ENCODE measurements around the gene SLC30A7.
A peak's percentile ranks its signal among the peaks of the same experiment; 100 is the strongest.
"Not testable (repeated sequence)": the region's sequence is repeated elsewhere in the genome, so short reads cannot be mapped to it uniquely, and the experiment has no call there.

Gene SLC30A7

DNA sequence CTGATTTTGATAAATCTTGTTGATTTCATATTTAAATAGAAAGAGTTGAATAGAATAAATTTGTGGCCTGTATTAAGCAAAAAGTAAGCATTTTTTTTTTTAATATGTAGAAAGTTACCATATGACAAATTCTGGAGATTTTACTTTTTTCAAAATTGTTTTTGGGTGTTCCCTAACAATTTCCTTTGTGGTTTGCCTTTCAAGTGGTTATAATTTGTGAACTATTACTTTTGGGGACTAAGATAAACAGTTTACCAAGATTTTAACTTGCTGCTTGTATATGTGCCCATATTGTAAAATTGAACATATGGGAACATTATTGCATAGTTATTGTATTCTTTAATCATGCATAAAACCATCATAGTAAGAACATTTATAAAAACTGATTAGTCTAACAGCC lies 34.6 kb downstream of the SLC30A7 start:
- Histone ChIP-seq H3K27me3 (ENCODE audit: low read depth) (no peaks in the 10 kb centered on the region), H3K4me3 (no peak overlapping the region), H3K4me1 (no peaks in the 10 kb centered on the region), H3K9me3 (no peaks in the 10 kb centered on the region), H3K36me3 (replicated peaks) (no peaks in the 10 kb centered on the region; the same call in 1 of the 2 replicates)
- no peak for DNase-seq (ENCODE audit: low spot score in 2 of 2)
- in situ Hi-C loops (cut with MboI; ENCODE audit: low sequenced_read_pairs) = no loop called here

DNA sequence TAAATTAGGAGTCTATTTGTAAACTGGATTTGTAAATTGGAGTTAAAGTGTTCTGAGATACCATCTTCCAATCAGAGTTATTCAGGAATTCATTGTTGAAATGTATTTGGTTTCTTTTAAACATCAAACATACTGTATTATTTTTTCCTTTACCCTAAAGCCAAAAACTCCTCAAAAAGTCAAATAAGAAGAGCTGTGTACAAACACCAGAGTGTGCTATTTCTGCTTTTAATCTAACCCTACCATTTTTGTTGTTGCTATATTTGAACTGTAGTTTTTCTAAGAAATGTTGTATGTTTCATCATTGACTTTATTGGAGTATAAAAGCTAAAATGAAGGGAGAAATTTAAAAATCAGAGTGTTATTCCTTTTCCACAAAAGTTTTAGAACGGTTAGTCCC lies 35.8 kb downstream of the SLC30A7 start:
- H3K4me3 ChIP-seq = no peak overlapping the region
- no peaks in the 10 kb centered on the region for H3K27me3 ChIP-seq (ENCODE audit: low read depth)
- H3K4me1 ChIP-seq = no peaks in the 10 kb centered on the region
- no peaks in the 10 kb centered on the region for H3K9me3 ChIP-seq
- in situ Hi-C loops (cut with MboI; ENCODE audit: low sequenced_read_pairs) = no loop called here
- no peaks in the 10 kb centered on the region; the same call in 1 of the 2 replicates for H3K36me3 ChIP-seq (replicated peaks)
- DNase-seq (ENCODE audit: low spot score in 2 of 2) = no peak

DNA sequence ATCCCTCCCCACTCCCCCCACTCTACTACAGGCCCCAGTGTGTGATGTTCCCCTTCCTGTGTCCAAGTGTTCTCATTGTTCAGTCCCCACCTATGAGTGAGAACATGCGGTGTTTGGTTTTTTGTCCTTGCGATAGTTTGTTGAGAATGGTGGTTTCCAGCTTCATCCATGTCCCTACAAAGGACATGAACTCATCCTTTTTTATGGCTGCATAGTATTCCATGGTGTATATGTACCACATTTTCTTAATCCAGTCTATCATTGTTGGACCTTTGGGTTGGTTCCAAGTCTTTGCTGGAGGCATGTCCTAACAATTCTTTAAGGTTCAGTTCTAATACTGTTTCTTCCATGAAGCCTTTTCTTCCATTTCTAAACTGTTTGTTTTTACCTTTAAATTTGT lies 37.7 kb downstream of the SLC30A7 start:
- DNase-seq (ENCODE audit: low spot score in 2 of 2); H3K9me3 ChIP-seq; H3K27me3 ChIP-seq (ENCODE audit: low read depth); H3K4me3 ChIP-seq; H3K36me3 ChIP-seq (replicated peaks); H3K4me1 ChIP-seq; in situ Hi-C loops (cut with MboI; ENCODE audit: low sequenced_read_pairs): not testable (repeated sequence)

- DNase-seq (ENCODE audit: low spot score in 2 of 2) = no peak
- in situ Hi-C loops (cut with MboI; ENCODE audit: low sequenced_read_pairs) = no loop called here
- no peaks in the 10 kb centered on the region for H3K27me3 ChIP-seq (ENCODE audit: low read depth)
- H3K9me3 ChIP-seq = no peaks in the 10 kb centered on the region
- H3K36me3 ChIP-seq (replicated peaks) = no peaks in the 10 kb centered on the region; the same call in none of the 2 replicates
- no peaks in the 10 kb centered on the region for H3K4me1 ChIP-seq
- H3K4me3 ChIP-seq = no peak overlapping the region
Observed at GRCh38 chr1:100936194-100936967, 40.5 kb downstream of the SLC30A7 start.

GRCh38 chr1:100941098-100941527 lies 45.2 kb downstream of the SLC30A7 start:
- Histone ChIP-seq H3K4me1 (no peaks in the 10 kb centered on the region), H3K27me3 (ENCODE audit: low read depth) (no peaks in the 10 kb centered on the region), H3K4me3 (no peak overlapping the region), H3K36me3 (replicated peaks) (no peaks in the 10 kb centered on the region; the same call in 1 of the 2 replicates), H3K9me3 (no peaks in the 10 kb centered on the region)
- in situ Hi-C loops (cut with MboI; ENCODE audit: low sequenced_read_pairs) = no loop called here
- no peak for DNase-seq (ENCODE audit: low spot score in 2 of 2)

GRCh38 chr1:100941580-100942216 lies 45.8 kb downstream of the SLC30A7 start:
- Histone ChIP-seq H3K9me3 (no peaks in the 10 kb centered on the region), H3K4me3 (no peak overlapping the region), H3K27me3 (ENCODE audit: low read depth) (no peaks in the 10 kb centered on the region), H3K36me3 (replicated peaks) (no peaks in the 10 kb centered on the region; the same call in 1 of the 2 replicates), H3K4me1 (no peaks in the 10 kb centered on the region)
- in situ Hi-C loops (cut with MboI; ENCODE audit: low sequenced_read_pairs) = no loop called here
- no peak for DNase-seq (ENCODE audit: low spot score in 2 of 2)

GRCh38 chr1:100942304-100943046 lies 46.6 kb downstream of the SLC30A7 start:
- no peaks in the 10 kb centered on the region for H3K4me1 ChIP-seq
- no peaks in the 10 kb centered on the region for H3K27me3 ChIP-seq (ENCODE audit: low read depth)
- H3K4me3 ChIP-seq = no peak overlapping the region
- in situ Hi-C loops (cut with MboI; ENCODE audit: low sequenced_read_pairs) = no loop called here
- H3K36me3 ChIP-seq (replicated peaks) = no peaks in the 10 kb centered on the region; the same call in 1 of the 2 replicates
- no peak for DNase-seq (ENCODE audit: low spot score in 2 of 2)
- H3K9me3 ChIP-seq = no peaks in the 10 kb centered on the region

DNA sequence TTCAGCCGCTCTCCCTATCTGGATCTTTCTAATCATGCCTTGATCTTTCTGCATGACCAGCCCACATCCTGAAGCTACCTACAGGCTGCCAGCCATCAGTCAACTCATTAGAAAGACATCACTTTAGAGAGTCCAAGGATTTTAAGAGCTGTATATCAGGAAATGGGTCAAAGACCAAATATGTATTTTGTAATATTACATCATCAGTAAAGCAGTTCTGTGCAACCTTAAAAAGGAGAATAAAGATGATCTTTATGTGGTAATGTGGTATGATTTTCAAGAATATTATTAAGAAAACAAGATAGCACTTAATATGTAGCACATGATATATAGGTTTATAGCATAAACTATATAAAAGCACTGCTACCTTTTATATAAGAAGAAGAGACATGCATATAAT lies 47.6 kb downstream of the SLC30A7 start:
- in situ Hi-C loops (cut with MboI; ENCODE audit: low sequenced_read_pairs) = no loop called here
- no peaks in the 10 kb centered on the region; the same call in 1 of the 2 replicates for H3K36me3 ChIP-seq (replicated peaks)

GRCh38 chr1:100946064-100946463 lies 50.2 kb downstream of the SLC30A7 start:
- H3K9me3 ChIP-seq; H3K36me3 ChIP-seq (replicated peaks); DNase-seq (ENCODE audit: low spot score in 2 of 2); H3K4me3 ChIP-seq; H3K27me3 ChIP-seq (ENCODE audit: low read depth); in situ Hi-C loops (cut with MboI; ENCODE audit: low sequenced_read_pairs); H3K4me1 ChIP-seq: not testable (repeated sequence)

More for the DNA sequence above, 47.6 kb downstream of the SLC30A7 start:
- H3K4me3 ChIP-seq = no peak overlapping the region
- no peaks in the 10 kb centered on the region for H3K27me3 ChIP-seq (ENCODE audit: low read depth)
- no peak for DNase-seq (ENCODE audit: low spot score in 2 of 2)
- H3K4me1 ChIP-seq = no peaks in the 10 kb centered on the region
- no peaks in the 10 kb centered on the region for H3K9me3 ChIP-seq

DNA sequence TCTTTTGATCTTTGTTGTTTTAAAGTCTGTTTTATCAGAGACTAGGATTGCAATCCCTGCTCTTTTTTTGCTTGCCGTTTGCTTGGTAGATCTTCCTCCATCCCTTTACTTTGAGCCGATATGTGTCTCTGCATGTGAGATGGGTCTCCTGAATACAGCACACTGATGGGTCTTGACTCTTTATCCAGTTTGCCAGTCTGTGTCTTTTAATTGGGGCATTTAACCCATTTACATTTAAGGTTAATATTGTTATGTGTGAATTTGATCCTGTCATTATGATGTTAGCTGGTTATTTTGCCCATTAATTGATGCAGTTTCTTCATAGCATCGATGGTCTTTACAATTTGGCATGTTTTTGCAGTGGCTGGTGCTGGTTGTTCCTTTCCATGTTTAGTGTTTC lies 51.9 kb downstream of the SLC30A7 start:
- H3K36me3 ChIP-seq (replicated peaks); H3K4me1 ChIP-seq; DNase-seq (ENCODE audit: low spot score in 2 of 2); H3K9me3 ChIP-seq; H3K27me3 ChIP-seq (ENCODE audit: low read depth); H3K4me3 ChIP-seq; in situ Hi-C loops (cut with MboI; ENCODE audit: low sequenced_read_pairs): not testable (repeated sequence)

DNA sequence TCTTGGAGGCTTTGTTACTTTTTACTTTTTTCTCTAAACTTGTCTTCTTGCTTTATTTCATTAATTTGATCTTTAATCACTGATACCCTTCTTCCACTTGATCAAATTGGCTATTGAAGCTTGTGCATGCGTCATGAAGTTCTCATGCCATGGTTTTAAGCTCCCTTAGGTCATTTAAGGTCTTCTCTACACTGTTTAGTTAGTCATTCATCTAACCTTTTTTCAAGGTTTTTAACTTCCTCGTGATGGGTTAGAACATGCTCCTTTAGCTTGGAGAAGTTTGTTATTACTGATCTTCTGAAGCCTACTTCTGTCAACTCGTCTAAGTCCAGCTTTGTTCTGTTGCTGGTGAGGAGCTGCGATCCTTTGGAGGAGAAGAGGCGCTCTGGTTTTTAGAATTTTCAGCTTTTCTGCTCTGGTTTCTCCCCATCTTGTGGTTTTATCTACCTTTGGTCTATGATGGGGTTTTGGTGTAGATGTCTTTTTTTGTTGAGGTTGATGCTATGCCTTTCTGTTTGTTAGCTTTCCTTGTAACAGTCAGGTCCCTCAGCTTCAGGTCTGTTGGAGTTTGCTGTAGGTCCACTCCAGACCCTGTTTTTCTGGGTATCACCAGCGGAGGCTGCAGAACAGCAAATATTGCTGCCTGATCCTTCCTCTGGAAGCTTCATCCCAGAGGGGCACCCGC lies 53.0 kb downstream of the SLC30A7 start:
- H3K9me3 ChIP-seq; DNase-seq (ENCODE audit: low spot score in 2 of 2); in situ Hi-C loops (cut with MboI; ENCODE audit: low sequenced_read_pairs); H3K36me3 ChIP-seq (replicated peaks); H3K27me3 ChIP-seq (ENCODE audit: low read depth); H3K4me3 ChIP-seq: not testable (repeated sequence)
- H3K4me1 ChIP-seq = peaks cover 17% of the 10 kb centered on the region

- H3K4me1 ChIP-seq = peaks cover 22% of the 10 kb centered on the region
- H3K36me3 ChIP-seq (replicated peaks); in situ Hi-C loops (cut with MboI; ENCODE audit: low sequenced_read_pairs); H3K4me3 ChIP-seq; H3K27me3 ChIP-seq (ENCODE audit: low read depth); H3K9me3 ChIP-seq: not testable (repeated sequence)
- peak; percentile 23 to 81 for DNase-seq (ENCODE audit: low spot score in 2 of 2)
Observed at GRCh38 chr1:100949515-100950158, 53.7 kb downstream of the SLC30A7 start.

DNA sequence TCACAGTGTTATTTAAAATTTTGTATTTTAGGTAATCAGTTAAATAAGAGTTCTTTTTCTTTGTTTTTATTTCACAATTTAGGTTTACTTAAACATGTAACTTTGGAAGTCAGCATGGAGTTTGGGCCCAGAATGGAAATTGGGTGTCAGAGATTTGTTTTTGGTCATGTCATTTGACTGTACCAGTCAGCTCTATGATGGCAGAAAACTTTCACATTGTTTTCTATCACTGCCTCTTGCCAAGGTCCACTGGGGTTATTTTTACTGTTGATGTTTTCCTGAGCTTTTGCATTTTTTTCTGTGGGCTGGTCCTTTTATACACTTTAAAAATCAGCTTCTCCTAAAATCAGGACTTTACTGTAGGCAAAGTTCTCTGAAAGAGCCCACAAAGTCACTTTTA lies 54.4 kb downstream of the SLC30A7 start:
- in situ Hi-C loops (cut with MboI; ENCODE audit: low sequenced_read_pairs) = no loop called here
- Histone ChIP-seq H3K4me3 (no peak overlapping the region), H3K36me3 (replicated peaks) (no peaks in the 10 kb centered on the region; the same call in 1 of the 2 replicates), H3K27me3 (ENCODE audit: low read depth) (no peaks in the 10 kb centered on the region), H3K9me3 (no peaks in the 10 kb centered on the region), H3K4me1 (peaks cover 23% of the 10 kb centered on the region)
- no peak for DNase-seq (ENCODE audit: low spot score in 2 of 2)

All from HAP-1 (cell line).